ENCODE results near the gene POMZP3. TPM values are rescaled to one million over a fixed set of nuclear protein-coding genes. Genes with fewer than 3 reads are reported as not detected.
"Not testable (repeated sequence)": the region's sequence is repeated elsewhere in the genome, so short reads cannot be mapped to it uniquely, and the experiment has no call there.

POMZP3 gene
- 10 to 100 TPM; 12.9 to 14.9 TPM for total RNA-seq

GRCh38 chr7:76626989-76627642 is at the start of gene POMZP3:
TSS of gene POMZP3 (minus strand) at chr7:76627279. CDS start at chr7:76626064, 1,215 bp downstream.
- DNase-seq (ENCODE audit: low spot score); H3K4me1 Mint-ChIP-seq (ENCODE audit: low read depth in 2 of 2); H3K36me3 Mint-ChIP-seq; H3K27me3 Mint-ChIP-seq; H3K9me3 Mint-ChIP-seq: not testable (repeated sequence)
- H3K27ac Mint-ChIP-seq, result peak within 1 kb of the TSS; percentile 73 to 91
- ATAC-seq, result peak; percentile 97
- peak within 1 kb of the TSS; percentile 87 for H3K4me3 Mint-ChIP-seq

DNA sequence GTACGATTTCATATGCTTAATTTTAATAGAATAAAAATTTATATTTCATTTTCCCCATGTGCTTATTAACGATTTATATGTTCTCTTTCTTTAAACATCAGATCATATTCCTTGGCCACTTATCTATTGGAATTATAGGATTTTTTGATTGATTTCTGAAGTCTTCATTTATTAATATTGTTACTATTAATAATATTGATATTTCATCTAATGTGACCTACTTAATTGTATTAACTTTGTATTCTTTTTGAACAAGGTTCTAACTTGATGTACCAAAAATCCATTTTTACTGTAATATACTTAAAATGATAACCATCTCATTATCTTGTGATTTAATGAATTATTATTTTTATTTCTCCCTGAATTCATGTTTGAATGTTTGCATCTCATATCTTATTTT is 48.7 kb upstream of the POMZP3 start:
- not testable (repeated sequence) for H3K27ac Mint-ChIP-seq; H3K36me3 Mint-ChIP-seq; H3K9me3 Mint-ChIP-seq; H3K4me1 Mint-ChIP-seq (ENCODE audit: low read depth in 2 of 2); H3K4me3 Mint-ChIP-seq; ATAC-seq; DNase-seq (ENCODE audit: low spot score)
- H3K27me3 Mint-ChIP-seq, result peaks cover 12 to 32% of the 10 kb centered on the region in 2 donors

DNA sequence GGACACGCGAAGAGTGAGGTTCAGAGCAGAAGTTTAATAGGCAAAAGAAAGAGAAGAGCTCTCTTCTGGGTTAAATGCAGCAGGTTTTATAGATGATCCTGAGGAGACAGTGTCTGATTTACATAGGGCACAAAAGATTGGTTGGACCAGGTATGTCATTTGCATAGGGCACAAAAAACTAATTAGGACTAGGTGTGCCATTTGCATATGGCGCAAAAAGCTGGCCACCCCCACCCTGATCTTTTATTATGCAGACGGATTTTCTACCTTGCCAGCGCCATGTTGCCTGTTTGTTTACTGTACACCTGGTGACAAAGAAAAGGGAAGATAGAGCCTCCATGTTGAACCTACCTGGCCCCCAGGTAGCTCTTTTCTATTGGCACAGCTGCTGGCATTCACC is 46.3 kb upstream of the POMZP3 start:
- not testable (repeated sequence) for H3K36me3 Mint-ChIP-seq; H3K27ac Mint-ChIP-seq; H3K4me3 Mint-ChIP-seq; H3K4me1 Mint-ChIP-seq (ENCODE audit: low read depth in 2 of 2); DNase-seq (ENCODE audit: low spot score); H3K9me3 Mint-ChIP-seq; ATAC-seq
- peaks cover 8 to 12% of the 10 kb centered on the region in 2 donors for H3K27me3 Mint-ChIP-seq

DNA sequence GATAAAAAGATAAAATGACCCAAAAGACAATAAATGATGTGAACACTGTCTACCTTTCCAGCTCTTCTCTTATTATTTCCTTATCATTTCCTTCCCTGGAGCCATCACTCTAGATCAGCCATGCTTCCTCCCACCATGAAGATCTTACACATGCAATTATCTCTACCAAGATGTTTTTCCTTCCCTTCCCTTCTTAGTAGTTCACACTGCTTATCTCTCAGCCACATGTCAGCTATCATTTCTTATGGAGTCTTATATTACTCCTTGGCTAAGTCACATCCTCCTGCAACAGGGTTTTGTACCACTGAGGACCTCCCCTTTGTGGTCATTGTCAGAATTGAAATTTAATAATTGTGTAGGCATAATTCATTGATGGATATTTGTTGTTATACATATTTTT is 32.1 kb upstream of the POMZP3 start:
- not testable (repeated sequence) for H3K4me1 Mint-ChIP-seq (ENCODE audit: low read depth in 2 of 2); H3K9me3 Mint-ChIP-seq; DNase-seq (ENCODE audit: low spot score); ATAC-seq; H3K4me3 Mint-ChIP-seq; H3K27ac Mint-ChIP-seq; H3K36me3 Mint-ChIP-seq
- H3K27me3 Mint-ChIP-seq, result peaks cover 11 to 21% of the 10 kb centered on the region in 2 donors

GRCh38 chr7:76656425-76656824 is 29.3 kb upstream of the POMZP3 start:
- H3K36me3 Mint-ChIP-seq; H3K4me3 Mint-ChIP-seq; H3K9me3 Mint-ChIP-seq; ATAC-seq; H3K27ac Mint-ChIP-seq; H3K4me1 Mint-ChIP-seq (ENCODE audit: low read depth in 2 of 2); DNase-seq (ENCODE audit: low spot score): not testable (repeated sequence)
- H3K27me3 Mint-ChIP-seq, result peaks cover 13 to 21% of the 10 kb centered on the region in 2 donors

DNA sequence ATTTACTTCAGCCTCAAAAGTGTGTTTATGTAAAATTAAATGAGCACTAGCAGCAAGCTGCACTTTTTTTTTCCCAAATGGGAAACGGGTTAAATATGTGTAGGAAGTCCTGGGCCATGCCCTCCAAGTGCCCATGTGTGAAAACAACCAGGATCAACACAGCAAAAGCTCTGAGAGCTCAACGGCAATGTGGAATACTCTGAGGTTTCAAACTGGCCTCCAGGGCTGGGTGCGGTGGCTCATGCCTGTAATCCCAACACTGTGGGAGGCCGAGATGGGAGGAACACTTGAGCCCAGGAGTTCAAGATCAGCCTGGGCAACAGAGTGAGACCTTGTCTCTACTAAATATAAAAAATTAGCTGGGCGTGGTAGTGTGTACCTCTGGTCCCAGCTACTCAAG is 15.5 kb upstream of the POMZP3 start:
- H3K36me3 Mint-ChIP-seq; H3K9me3 Mint-ChIP-seq; H3K4me1 Mint-ChIP-seq (ENCODE audit: low read depth in 2 of 2); H3K27me3 Mint-ChIP-seq; H3K4me3 Mint-ChIP-seq; DNase-seq (ENCODE audit: low spot score); ATAC-seq; H3K27ac Mint-ChIP-seq: not testable (repeated sequence)

GRCh38 chr7:76637061-76637691 is 10.1 kb upstream of the POMZP3 start:
- not testable (repeated sequence) for H3K36me3 Mint-ChIP-seq

DNA sequence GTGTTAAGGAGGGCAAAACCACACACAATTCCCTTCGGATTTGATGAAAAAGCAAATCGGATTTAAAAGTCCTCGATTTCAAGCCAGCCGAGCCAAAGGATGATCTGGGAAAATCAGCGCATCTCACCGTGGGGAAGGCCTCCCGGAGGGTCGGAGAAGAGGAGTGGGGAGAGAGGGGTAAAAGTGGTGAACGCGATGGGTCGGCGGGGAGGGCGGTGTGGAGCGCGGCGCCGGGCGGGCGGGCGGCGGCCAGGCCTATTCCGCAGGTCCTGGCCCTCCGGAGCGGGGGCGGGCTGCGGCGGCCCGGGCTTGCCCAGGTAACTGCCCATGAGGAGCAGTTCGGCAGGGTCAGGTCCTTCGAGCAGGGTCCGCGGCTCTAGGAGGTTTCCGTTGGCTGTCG is 498 bp downstream of the POMZP3 start:
- H3K27me3 Mint-ChIP-seq; H3K9me3 Mint-ChIP-seq; H3K4me1 Mint-ChIP-seq (ENCODE audit: low read depth in 2 of 2); H3K36me3 Mint-ChIP-seq; DNase-seq (ENCODE audit: low spot score): not testable (repeated sequence)
- H3K27ac Mint-ChIP-seq, result peak overlapping the region; percentile 73 to 91
- H3K4me3 Mint-ChIP-seq, result peak overlapping the region; percentile 78
- peak; percentile 75 to 80 for ATAC-seq

More at GRCh38 chr7:76637061-76637691, 10.1 kb upstream of the POMZP3 start:
- H3K9me3 Mint-ChIP-seq; H3K4me3 Mint-ChIP-seq; DNase-seq (ENCODE audit: low spot score); H3K4me1 Mint-ChIP-seq (ENCODE audit: low read depth in 2 of 2); H3K27me3 Mint-ChIP-seq; H3K27ac Mint-ChIP-seq: not testable (repeated sequence)
- peak; percentile 64 to 72 for ATAC-seq

DNA sequence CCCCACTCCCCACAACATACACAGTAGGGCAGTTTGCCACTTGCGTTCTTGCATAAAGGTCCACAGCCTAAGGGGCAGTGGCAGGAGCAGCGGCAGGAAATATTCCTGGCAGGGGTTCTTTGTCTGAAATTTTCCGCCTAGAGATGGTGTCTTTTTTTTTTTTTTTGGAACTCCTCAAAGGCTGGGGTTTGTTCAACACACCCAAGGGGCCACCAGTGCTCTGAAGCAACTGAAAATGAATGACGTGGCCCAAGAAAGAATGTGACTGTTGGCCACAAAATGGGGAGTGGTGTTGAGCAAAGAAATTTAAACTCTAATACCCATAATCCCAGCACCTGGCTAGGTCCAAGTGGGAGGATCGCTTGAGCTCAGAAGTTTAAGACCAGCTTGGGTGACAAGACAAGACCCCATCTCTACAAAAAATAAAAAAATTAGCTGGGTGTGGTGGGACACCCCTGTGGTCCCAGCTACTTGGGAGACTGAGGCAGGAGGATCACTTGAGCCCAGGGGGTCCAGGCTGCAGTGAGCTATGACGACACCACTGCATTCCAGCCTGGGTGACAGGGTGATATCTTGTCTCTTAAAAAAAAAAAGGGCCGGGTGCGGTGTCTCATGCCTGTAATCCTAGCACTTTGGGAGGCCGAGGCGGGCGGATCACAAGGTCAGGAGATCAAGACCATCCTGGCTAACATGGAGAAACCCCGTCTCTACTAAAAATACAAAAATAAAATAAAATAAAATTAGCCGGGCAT is 7.5 kb downstream of the POMZP3 start:
- H3K27ac Mint-ChIP-seq; H3K36me3 Mint-ChIP-seq; ATAC-seq; H3K9me3 Mint-ChIP-seq; H3K27me3 Mint-ChIP-seq; DNase-seq (ENCODE audit: low spot score); H3K4me3 Mint-ChIP-seq; H3K4me1 Mint-ChIP-seq (ENCODE audit: low read depth in 2 of 2): not testable (repeated sequence)

GRCh38 chr7:76613783-76614182 is 13.3 kb downstream of the POMZP3 start:
- not testable (repeated sequence) for H3K4me3 Mint-ChIP-seq; H3K27me3 Mint-ChIP-seq; H3K9me3 Mint-ChIP-seq; H3K4me1 Mint-ChIP-seq (ENCODE audit: low read depth in 2 of 2); H3K36me3 Mint-ChIP-seq; H3K27ac Mint-ChIP-seq; DNase-seq (ENCODE audit: low spot score); ATAC-seq

DNA sequence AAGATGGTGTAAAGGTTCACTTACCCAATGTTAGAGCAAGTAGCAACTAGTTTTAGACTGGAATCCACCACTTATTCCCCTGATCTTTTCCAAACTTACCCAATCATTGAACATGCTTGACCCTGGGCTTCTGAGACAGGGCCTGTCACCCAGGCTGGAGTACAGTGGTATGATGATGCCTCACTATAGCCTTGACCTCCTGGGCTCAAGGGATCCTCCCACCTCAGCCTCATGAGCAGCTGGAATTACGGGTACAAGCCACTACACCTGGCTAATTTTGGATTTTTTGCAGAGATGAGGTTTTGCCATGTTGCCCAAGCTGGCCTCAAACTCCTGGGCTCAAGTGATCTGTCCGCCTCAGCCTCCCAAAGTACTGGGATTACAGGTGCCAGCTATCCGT is 14.8 kb downstream of the POMZP3 start:
- ATAC-seq, result peak in 1 of 2 donors; percentile 54
- H3K27ac Mint-ChIP-seq; DNase-seq (ENCODE audit: low spot score); H3K4me3 Mint-ChIP-seq; H3K27me3 Mint-ChIP-seq; H3K36me3 Mint-ChIP-seq; H3K4me1 Mint-ChIP-seq (ENCODE audit: low read depth in 2 of 2); H3K9me3 Mint-ChIP-seq: not testable (repeated sequence)

GRCh38 chr7:76609864-76610263 is 17.2 kb downstream of the POMZP3 start:
- H3K9me3 Mint-ChIP-seq, result not testable (repeated sequence)

GRCh38 chr7:76608469-76608868 is 18.6 kb downstream of the POMZP3 start:
- not testable (repeated sequence) for H3K4me1 Mint-ChIP-seq (ENCODE audit: low read depth in 2 of 2); DNase-seq (ENCODE audit: low spot score); H3K36me3 Mint-ChIP-seq; H3K9me3 Mint-ChIP-seq; H3K4me3 Mint-ChIP-seq; H3K27me3 Mint-ChIP-seq; H3K27ac Mint-ChIP-seq; ATAC-seq

More at GRCh38 chr7:76609864-76610263, 17.2 kb downstream of the POMZP3 start:
- H3K27ac Mint-ChIP-seq; H3K36me3 Mint-ChIP-seq; DNase-seq (ENCODE audit: low spot score); H3K4me3 Mint-ChIP-seq; H3K4me1 Mint-ChIP-seq (ENCODE audit: low read depth in 2 of 2); H3K27me3 Mint-ChIP-seq: not testable (repeated sequence)
- ATAC-seq, result peak; percentile 71 to 75

GRCh38 chr7:76606027-76606426 is 21.1 kb downstream of the POMZP3 start:
- not testable (repeated sequence) for H3K36me3 Mint-ChIP-seq; H3K27me3 Mint-ChIP-seq; H3K27ac Mint-ChIP-seq; H3K9me3 Mint-ChIP-seq; H3K4me1 Mint-ChIP-seq (ENCODE audit: low read depth in 2 of 2)
- ATAC-seq, result peak; percentile 91 to 98
- peak; percentile 68 for DNase-seq (ENCODE audit: low spot score)
- H3K4me3 Mint-ChIP-seq, result peak overlapping the region; percentile 45

All from natural killer cell treated with Interleukin-12 subunit alpha and Interleukin-12 subunit beta and Interleukin-15 and Interleukin-18, amount 100 ng/mL, for 72 hours (primary cell).